HG03442 (cell line): ENCODE results near the gene REC8.

ENCODE experiments used
- ATAC-seq: cut with Tn5 transposase; IDR thresholded peaks from one replicate; pipeline ENCODE4 v1.9.1; 2021; ENCODE audit warnings: mild to moderate bottlenecking, moderate library complexity; ENCODE audit not compliant: unreplicated experiment

Gene REC8, protein sequence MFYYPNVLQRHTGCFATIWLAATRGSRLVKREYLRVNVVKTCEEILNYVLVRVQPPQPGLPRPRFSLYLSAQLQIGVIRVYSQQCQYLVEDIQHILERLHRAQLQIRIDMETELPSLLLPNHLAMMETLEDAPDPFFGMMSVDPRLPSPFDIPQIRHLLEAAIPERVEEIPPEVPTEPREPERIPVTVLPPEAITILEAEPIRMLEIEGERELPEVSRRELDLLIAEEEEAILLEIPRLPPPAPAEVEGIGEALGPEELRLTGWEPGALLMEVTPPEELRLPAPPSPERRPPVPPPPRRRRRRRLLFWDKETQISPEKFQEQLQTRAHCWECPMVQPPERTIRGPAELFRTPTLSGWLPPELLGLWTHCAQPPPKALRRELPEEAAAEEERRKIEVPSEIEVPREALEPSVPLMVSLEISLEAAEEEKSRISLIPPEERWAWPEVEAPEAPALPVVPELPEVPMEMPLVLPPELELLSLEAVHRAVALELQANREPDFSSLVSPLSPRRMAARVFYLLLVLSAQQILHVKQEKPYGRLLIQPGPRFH

DNA sequence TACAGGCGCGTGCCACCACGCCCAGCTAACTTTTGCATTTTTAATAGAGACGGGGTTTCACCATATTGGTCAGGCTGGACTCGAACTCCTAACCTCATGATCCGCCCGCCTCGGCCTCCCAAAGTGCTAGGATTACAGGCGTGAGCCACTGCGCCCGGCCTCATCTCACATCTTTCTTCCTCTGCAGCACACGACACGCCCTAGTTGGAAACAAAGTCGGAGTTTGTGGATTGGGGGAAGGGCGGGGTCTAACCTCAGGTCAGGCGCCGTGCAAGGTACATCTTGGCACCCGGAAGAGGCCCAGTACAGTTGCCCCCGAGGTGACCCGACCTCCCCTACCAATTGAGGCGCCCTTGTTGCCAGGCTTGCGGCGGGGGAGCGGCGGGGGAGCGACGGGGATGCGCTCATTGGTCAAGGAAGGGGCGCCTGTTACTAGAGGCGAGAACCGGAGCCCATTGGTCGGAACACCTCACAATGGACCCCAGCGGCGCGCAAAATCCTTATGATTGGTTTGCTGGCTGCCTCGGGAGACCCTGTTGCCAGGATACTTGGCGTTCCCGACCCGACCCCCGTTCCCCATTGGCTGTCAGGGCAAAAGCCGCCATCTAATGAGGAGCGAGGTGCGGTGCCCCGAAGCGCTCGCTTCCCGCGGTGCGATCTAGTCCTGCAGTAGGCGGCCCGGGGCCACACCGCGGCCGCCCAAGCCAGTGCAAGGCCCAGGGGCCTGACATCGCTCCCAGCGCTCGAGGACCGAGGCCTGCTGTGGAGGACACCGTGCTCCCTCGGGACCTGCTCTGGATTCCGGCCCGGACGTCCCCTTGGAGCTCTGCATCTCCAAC lies at the start of gene REC8:
Gene REC8 (plus strand): TSS at position 659 of the 839 bp plus-strand sequence. CDS start 473 bp downstream, outside the sequence.
- ATAC-seq: peak; percentile 84

DNA sequence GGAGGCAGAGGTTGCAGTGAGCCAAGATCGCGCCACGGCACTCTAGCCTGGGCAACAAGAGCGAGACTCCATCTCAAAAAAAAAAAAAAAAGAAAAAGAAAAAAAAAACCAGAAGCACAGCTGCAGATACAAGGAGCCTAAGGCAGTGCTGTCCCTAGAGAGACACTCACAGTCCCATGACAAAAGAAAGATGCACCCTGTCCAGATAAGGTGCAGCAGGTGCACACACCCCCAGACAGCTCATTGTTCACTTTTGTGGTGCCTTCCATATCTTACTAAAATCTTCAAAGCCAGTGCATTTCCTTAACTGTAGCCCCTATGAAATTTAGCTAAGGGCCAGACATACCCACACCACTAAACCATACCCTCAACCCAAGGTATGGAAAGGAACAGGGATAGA lies 49.5 kb upstream of the REC8 start:
- ATAC-seq: no peak

DNA sequence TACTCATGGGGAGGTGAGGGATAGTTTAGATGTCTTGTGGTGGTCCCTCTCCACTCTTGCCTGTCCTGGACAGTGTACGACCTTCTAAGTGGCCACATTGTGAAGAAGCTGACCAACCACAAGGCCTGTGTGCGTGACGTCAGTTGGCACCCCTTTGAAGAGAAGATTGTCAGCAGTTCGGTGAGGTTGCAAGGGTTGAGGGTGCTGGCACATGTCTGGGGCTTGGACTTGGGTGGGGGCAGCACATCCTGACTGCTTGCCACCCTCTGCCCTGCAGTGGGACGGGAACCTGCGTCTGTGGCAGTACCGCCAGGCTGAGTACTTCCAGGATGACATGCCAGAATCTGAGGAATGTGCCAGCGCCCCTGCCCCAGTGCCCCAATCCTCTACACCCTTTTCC lies 49.0 kb upstream of the REC8 start:
- no peak for ATAC-seq

DNA sequence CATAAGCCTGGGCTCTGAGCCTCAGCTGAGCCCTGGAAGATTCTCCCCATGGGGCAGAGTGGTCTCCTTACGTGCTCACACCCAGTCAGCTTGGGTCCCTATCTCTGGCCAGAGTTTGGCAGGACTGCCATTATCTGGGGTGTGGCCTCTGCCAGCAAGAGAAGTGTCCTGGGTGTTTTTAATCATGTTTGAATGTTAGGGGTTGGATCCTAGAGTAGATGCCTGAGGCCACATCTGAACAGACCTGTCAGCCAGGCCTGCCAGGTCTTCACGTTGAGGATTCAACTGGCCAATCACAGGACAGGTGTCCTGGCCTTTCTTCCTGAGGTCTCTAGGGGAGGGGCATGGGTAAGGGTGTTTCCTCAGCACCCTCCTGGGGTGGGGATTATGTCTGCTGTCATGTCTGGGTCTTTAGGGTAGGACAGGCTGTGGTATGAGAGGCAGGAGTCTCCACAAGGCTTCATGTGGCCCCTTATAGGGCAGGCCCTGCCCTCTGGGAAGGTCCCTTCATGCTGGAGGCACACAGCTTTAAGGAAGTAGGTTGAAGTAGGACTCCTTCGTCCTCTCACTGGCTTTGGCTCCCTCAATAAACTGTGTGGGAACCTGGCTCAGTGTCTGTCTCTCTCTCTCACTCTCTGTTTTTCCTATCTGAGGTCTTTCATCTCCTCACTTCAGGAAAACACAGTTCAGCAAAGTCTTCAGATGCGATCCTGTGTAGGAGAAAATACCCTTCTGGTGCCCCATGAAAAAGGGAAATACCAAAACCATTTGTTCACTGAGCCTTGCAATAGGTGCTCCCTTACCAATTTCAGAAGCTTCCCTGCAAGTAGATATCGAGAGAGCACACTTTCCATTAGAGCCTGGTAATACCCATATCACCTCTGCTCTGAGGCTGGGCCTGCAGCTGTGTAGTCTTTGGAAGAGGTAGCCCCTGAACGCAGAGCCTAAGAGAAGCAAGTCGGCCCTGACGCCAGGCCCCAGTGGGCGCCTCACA lies 48.2 kb upstream of the REC8 start:
- peak; percentile 42 for ATAC-seq

DNA sequence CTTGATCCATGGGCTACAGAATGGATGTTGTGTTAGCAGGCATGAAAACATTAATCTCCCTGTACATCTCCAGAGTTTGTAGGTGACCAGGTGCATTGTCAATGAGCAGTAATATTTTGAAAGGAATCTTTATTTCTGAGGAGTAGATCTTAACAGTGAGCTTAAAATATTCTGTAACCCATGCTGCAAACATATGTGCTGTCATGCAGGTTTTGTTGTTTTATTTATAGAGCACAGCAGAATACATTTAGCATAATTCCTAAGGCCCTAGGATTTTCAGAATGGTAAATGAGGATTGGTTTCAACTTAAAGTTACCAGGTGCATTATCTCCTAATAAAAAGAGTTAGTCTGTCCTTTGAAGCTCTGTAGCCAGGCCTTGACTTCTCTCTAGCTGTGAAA lies 44.9 kb upstream of the REC8 start:
- no peak for ATAC-seq

DNA sequence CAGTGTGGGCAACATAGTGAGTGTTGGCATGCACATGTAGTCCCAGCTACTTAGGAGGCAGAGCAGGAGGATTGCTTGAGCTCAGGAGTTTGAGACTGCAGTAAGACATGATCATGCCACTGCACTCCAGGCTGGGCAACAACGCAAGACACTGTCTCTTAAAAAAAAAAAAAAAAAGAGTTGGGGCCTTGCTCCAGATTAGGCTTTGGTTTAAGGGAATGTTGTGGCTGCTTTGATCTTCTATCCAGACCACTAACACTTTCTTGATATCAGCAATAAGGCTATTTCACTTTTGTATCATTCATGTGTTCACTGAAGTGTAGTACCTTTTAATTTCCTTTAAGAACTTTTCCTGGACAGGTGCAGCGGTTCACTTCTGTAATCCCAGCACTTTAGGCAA lies 44.2 kb upstream of the REC8 start:
- no peak for ATAC-seq

DNA sequence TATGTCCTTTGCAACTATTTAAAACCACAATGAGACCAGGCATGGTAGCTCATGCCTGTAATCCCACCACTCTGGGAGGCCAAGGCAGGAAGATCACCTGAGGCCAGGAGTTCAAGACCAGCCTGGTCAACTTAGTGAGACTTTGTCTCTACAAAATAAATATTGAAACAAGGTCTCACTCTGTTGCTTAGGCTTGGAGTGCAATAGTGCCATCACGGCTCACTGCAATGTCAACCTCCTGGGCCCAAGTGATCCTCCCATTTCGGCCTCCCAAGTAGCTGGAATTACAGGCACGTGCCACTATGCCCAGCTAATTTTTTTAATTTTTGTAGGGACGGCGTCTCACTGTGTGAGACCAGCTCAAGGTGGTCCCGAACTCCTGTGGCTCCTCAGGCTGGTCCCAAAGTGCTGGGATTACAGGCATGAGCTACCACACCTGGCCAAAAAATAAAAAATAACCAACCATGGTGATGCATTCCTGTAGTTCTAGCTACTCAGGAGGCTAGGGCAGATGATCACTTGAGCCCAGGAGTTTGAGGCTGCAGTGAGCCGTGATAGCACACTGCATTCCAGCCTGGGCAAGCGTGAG lies 42.4 kb upstream of the REC8 start:
- no peak for ATAC-seq

DNA sequence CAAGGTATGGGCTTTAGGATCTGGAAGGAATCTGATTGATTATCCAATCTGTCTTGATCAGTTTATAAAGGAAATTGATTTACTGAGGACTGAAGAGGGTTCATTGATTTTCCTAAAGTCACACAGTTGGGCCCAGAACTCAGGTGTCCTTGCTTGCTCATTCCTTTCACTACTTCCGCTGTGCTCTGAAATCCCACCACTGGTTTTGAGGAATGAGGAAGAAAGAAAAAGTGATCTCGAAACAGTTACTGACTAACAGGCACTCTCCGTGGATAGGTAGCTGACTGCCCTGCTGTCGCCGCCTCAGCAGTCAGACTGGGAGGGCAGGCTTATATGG lies 41.5 kb upstream of the REC8 start, which contains the start of gene FITM1:
Gene FITM1 (plus strand): TSS at position 280 of the 337 bp plus-strand sequence. CDS start 905 bp downstream, outside the sequence.
- no peak for ATAC-seq

DNA sequence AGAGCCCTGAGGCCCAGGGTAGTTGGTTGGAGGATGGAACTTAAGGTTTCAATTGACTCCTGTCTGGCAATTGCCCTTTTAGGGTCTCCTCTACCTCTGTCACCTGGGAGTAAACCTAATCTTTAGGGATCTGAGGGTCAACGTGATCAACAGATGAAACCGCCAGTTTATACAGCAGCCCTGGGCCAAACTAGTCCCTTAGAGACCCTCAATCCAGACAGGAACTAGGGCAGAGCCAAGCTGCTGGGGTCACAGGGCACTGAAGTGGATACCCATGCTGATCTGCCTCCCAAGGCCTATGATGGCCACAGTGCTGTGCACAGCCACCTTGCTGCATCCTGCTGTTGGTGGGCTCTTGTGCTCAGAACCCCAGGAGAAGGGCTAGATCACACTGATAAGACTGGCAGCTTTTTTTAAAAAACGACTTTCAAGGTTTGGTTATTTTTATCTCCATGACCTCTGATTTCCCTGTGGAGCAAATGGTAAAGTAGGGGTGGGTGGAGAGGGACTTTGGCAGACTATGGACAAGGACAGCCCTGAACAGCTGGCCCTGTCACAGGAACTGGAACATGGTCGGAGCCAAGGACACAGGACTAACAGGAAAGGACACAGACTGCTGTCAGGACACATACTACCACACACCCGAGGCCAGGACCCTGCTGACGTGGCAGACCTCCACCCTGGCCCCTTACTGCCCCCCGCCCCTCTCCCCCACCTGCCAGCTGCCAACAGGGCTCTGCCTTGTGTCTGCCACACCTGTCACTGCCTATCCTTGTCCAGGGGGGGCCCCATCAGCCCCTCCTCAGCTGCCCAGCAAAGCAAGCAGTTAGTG lies 40.9 kb upstream of the REC8 start:
- no peak for ATAC-seq

DNA sequence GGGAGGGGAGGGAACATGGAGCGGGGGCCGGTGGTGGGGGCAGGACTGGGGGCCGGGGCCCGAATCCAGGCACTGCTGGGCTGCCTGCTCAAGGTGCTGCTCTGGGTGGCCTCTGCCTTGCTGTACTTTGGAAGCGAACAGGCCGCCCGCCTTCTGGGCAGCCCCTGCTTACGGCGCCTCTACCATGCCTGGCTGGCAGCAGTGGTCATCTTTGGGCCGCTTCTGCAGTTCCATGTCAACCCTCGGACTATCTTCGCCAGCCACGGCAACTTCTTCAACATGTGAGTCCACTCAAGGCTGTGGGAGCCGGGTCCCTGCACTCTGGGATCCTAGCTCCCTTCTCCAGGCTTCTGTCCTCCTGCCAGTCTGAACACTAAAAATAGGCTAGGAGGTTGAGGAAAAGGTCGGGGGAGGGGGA lies 40.3 kb upstream of the REC8 start:
- ATAC-seq: no peak

DNA sequence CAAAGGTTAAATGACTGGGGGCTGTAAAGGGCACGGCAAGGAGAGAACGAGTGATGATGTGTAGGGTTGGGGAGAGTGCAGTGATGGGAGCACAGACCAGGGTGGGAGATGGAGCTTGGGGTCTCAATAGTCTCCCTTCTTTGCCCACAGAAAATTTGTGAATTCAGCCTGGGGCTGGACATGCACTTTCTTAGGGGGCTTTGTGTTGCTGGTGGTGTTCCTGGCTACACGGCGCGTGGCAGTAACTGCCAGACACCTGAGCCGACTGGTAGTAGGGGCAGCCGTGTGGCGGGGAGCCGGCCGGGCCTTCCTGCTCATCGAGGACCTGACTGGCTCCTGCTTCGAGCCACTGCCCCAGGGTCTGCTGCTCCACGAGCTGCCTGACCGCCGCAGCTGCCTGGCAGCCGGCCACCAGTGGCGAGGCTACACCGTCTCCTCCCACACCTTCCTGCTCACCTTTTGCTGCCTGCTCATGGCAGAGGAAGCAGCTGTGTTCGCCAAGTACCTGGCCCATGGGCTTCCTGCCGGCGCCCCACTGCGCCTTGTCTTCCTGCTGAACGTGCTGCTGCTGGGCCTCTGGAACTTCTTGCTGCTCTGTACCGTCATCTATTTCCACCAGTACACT lies 39.7 kb upstream of the REC8 start:
- ATAC-seq: no peak

DNA sequence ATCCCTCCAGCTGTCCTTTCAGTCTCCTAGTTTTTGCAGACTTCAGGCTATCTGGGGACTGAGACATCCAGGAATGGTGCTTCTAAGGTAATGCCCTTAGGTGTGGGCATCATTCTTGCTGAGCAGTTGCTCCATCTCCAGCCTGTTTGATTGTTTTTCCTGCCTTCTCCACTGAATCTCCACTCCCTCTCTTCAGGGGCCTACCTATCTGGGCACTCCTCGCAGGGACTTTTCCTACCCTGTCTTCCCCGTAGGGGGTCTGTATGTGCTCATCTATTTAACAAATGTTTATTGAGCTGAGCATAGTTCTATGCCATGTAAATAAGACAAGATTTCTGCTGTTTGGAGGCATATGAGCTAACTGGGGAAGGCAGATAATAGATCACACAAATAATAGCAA lies 38.9 kb upstream of the REC8 start:
- ATAC-seq: no peak

DNA sequence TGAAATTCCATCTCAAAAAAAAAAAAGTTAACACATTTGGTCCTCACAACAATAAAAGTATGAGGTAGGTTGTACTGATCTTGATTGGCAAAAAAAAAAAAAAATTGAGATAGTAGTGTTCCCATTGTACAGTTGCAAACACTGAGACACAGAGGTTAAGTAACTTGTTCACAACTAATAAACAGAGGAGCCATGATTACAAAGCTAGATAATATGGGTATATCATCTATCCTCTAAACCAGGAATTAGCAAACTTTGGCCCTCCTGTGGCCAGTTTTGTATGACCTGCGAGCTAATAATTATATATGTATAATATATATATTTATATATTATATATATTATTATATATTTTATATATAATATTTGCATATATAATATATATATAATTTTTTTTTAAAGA lies 38.1 kb upstream of the REC8 start:
- ATAC-seq: no peak

DNA sequence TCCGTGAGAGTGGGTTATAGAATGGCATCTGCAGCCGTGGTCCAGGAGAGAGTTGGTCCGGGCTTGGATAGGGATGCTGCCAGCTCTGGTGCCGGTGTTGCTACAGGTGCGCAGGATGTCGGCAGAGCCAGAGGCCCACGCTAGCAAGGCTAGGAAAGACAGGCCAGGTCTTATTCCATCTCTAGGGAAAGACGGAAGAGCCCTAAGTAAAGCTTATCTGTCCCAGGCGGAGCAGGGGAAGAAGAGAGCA lies 36.4 kb upstream of the REC8 start:
- ATAC-seq: no peak

DNA sequence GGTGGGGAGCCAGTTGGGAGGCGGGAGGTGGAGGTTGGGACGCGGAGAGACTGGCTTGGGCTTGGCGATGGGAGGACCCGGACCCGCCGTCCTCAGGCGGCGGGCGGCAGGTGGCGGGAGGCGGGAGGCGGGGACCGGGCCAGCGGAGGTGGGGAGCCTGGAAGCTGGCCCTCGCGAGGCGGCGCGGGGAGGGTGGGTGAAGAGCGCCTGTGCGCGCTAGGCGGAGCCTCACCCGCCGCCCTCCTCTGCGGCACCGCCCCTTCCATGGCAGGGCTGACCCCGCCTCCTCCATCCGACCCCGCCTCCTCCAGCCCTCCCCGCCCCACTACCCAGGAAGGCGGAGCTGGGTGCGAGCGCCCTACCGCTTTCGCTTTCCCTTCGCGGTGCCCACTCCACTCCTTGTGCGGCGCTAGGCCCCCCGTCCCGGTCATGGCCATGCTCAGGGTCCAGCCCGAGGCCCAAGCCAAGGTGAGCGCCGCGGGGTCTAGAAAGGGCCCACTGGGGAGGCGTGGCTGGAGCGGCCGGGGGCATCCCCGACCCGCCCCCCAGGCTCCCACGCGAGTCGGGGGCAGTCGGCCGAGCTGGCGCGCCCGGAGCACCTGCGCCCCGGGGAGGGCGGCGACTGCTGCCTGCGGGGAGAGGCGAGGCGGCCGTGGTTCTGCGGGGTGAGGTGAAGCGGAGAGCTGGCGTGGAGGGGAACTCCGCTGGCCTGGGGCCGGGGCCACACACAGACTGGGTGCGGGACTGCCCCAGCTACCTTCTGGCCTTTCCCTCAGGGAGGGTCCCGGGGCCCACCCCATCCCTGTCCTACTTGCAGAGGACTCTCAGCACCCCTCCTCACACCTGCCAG lies 35.8 kb upstream of the REC8 start, which contains the start of gene PSME1:
Gene PSME1 (plus strand): TSS at position 361 of the 850 bp plus-strand sequence. CDS start 69 bp downstream, at position 430.
- ATAC-seq: peak; percentile 80

DNA sequence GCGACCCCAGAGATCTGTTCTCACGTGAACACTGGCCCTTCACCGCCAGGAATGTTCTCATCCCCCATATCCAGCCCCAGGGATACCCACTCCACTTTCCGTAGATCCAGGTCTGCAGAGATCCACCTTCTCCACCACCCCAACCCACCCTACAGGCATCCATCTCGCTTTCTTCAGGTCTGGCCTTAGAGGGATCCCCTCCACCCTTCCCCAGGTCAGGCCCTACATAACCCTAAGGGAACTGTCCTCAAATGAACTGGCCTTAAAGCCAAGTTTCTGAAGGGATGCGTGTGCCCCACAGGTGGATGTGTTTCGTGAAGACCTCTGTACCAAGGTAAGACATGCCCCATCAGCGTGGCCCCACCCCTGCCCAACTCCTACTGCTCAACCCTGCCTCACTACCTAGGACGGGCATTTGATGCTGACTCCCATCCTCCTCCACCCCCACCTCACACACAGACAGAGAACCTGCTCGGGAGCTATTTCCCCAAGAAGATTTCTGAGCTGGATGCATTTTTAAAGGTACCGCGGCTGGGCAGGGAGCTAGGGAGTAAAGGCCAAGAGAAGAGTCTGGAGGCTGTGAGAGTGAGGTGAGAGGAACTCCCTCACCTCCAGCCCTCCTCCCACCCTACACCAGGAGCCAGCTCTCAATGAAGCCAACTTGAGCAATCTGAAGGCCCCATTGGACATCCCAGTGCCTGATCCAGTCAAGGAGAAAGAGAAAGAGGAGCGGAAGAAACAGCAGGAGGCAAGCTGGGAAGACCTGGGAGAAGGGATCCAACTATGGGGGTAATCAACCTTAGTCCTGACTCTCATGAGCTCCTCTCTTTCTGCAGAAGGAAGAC lies 35.0 kb upstream of the REC8 start:
- no peak for ATAC-seq
